ENCODE measurements around the gene C4orf51.

DNA sequence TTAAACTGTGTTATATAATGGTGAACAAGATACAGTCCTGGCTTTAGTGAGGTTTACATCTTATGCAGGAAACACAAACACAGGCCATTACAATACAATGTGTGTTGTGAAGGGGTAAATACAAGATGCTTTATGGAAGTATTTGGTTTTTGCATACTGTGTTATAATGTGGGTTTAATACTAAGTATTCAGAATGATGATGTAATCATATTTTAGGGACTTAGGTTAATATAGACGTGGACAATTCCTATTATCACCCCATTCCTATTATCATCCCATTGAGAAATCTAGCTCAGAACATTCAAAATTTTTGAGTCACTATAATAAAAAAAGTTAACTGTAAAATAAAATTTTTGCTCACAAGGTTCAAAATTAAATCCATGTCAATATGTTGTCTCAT is 36.7 kb upstream of the C4orf51 start:
- TF ChIP-seq, protein P1, sequence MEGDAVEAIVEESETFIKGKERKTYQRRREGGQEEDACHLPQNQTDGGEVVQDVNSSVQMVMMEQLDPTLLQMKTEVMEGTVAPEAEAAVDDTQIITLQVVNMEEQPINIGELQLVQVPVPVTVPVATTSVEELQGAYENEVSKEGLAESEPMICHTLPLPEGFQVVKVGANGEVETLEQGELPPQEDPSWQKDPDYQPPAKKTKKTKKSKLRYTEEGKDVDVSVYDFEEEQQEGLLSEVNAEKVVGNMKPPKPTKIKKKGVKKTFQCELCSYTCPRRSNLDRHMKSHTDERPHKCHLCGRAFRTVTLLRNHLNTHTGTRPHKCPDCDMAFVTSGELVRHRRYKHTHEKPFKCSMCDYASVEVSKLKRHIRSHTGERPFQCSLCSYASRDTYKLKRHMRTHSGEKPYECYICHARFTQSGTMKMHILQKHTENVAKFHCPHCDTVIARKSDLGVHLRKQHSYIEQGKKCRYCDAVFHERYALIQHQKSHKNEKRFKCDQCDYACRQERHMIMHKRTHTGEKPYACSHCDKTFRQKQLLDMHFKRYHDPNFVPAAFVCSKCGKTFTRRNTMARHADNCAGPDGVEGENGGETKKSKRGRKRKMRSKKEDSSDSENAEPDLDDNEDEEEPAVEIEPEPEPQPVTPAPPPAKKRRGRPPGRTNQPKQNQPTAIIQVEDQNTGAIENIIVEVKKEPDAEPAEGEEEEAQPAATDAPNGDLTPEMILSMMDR (IDR thresholded peaks at IDR 0.05): no peak
- TF ChIP-seq POLR2A (IDR thresholded peaks at IDR 0.05): no peak
